Vagina (tissue), 2 donors: ENCODE data around the gene RMDN2.

Source experiments
- POLR2A ChIP-seq, 2 donors: fragments of 450-650 bp; IDR thresholded peaks; one replicate each; pipeline ENCODE4 v1.6.1; 2017; ENCODE audit warnings: antibody characterized with exemption in 2 of 2, mild to moderate bottlenecking in 2 of 2, moderate library complexity in 2 of 2
- POLR2AphosphoS5 ChIP-seq, 2 donors: sonication (generic); formaldehyde crosslinking; IDR thresholded peaks; one replicate each; pipeline ENCODE4 v1.9.0; 2017; ENCODE audit warnings: antibody characterized with exemption in 2 of 2, mild to moderate bottlenecking in 2 of 2, low read depth in 1 of 2; ENCODE audit not compliant: insufficient read depth in 1 of 2
- TF ChIP-seq, protein P1 (sequence below), 3 experiments: fragments of 450-650 bp in 2 of 3; fragments of 200-600 bp in 1 of 3; sonication (generic) in 1 of 3; IDR thresholded peaks; one replicate each; pipeline ENCODE4 v1.5.1; 2017 to 2019; ENCODE audit warnings: antibody characterized with exemption in 3 of 3, mild to moderate bottlenecking in 2 of 3, moderate library complexity in 2 of 3

DNA sequence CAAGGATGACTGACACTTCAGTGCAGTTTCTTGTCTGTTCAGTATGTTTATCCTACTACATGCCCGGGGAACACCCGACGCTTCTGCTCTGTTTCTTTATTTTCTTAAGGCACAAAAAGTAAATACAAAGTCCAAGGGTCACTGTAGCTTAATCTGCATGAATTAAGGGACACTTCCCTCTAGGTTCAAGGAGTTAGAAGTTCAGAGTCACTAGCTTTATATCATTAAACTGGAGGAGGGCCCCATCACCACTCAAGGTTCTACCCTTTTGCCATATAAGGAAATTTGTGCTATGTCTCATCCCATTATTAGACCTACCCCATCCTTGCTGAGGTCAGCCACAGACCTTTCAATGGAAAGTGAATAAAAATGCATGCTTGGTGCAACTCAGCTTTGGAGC is 27.6 kb upstream of the RMDN2 start:
- TF ChIP-seq POLR2A (IDR thresholded peaks at IDR 0.05) (no peak), POLR2AphosphoS5 (IDR thresholded peaks at IDR 0.05; ENCODE audit: insufficient read depth in 1 of 2, low read depth in 1 of 2) (no peak)
- TF ChIP-seq, protein P1, sequence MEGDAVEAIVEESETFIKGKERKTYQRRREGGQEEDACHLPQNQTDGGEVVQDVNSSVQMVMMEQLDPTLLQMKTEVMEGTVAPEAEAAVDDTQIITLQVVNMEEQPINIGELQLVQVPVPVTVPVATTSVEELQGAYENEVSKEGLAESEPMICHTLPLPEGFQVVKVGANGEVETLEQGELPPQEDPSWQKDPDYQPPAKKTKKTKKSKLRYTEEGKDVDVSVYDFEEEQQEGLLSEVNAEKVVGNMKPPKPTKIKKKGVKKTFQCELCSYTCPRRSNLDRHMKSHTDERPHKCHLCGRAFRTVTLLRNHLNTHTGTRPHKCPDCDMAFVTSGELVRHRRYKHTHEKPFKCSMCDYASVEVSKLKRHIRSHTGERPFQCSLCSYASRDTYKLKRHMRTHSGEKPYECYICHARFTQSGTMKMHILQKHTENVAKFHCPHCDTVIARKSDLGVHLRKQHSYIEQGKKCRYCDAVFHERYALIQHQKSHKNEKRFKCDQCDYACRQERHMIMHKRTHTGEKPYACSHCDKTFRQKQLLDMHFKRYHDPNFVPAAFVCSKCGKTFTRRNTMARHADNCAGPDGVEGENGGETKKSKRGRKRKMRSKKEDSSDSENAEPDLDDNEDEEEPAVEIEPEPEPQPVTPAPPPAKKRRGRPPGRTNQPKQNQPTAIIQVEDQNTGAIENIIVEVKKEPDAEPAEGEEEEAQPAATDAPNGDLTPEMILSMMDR (IDR thresholded peaks at IDR 0.05) = no peak
